IPS-18a (cell line): ENCODE measurements around the gene FOXP4.

Experiments
- H3K27ac ChIP-seq: one replicate; pipeline ENCODE4 v1.5.1; 2013; ENCODE audit warnings: low read length
- H3K27me3 ChIP-seq: one replicate; pipeline ENCODE4 v1.6.1; 2013; ENCODE audit warnings: mild to moderate bottlenecking, low read length; ENCODE audit not compliant: control insufficient read depth, insufficient read depth
- H3K36me3 ChIP-seq: one replicate; pipeline ENCODE4 v1.6.1; 2013; ENCODE audit warnings: low read depth, low read length; ENCODE audit not compliant: control insufficient read depth
- H3K4me1 ChIP-seq: one replicate; pipeline ENCODE4 v1.6.1; 2013; ENCODE audit warnings: low read depth, low read length; ENCODE audit not compliant: control insufficient read depth
- H3K4me3 ChIP-seq: one replicate; pipeline ENCODE4 v1.5.1; 2013; ENCODE audit warnings: low read length
- H3K9ac ChIP-seq: one replicate; pipeline ENCODE4 v1.6.1; 2013; ENCODE audit warnings: mild to moderate bottlenecking, low read length, moderate library complexity
- H3K9me3 ChIP-seq: one replicate; pipeline ENCODE4 v1.6.1; 2013; ENCODE audit warnings: low read depth, low read length; ENCODE audit not compliant: control insufficient read depth

FOXP4 gene

GRCh38 chr6:41638935-41639808, 93.0 kb downstream of the FOXP4 start:
- H3K4me3 ChIP-seq: peak overlapping the region; percentile 81
- H3K27ac ChIP-seq: no peak overlapping the region
- peaks cover 78% of the 10 kb centered on the region for H3K27me3 ChIP-seq

GRCh38 chr6:41639809-41640371, 93.7 kb downstream of the FOXP4 start:
- H3K9ac ChIP-seq: peak overlapping the region; percentile 35
- H3K4me3 ChIP-seq: peak overlapping the region; percentile 81
- peaks cover 21% of the 10 kb centered on the region for H3K4me1 ChIP-seq
- H3K36me3 ChIP-seq: no peaks in the 10 kb centered on the region
- H3K27me3 ChIP-seq: peaks cover 72% of the 10 kb centered on the region
- H3K27ac ChIP-seq: no peak overlapping the region
- H3K9me3 ChIP-seq: no peaks in the 10 kb centered on the region

More at GRCh38 chr6:41638935-41639808, 93.0 kb downstream of the FOXP4 start:
- Histone ChIP-seq H3K36me3 (no peaks in the 10 kb centered on the region), H3K9me3 (no peaks in the 10 kb centered on the region), H3K9ac (peak overlapping the region; percentile 35), H3K4me1 (peaks cover 14% of the 10 kb centered on the region)

- no peaks in the 10 kb centered on the region for H3K9me3 ChIP-seq
- peaks cover 26% of the 10 kb centered on the region for H3K4me1 ChIP-seq
- peak overlapping the region; percentile 81 for H3K4me3 ChIP-seq
- H3K27me3 ChIP-seq: peaks cover 72% of the 10 kb centered on the region
- H3K36me3 ChIP-seq: no peaks in the 10 kb centered on the region
- H3K27ac ChIP-seq: no peak overlapping the region
- H3K9ac ChIP-seq: no peak overlapping the region
Measured at GRCh38 chr6:41640426-41640825, 94.2 kb downstream of the FOXP4 start.

GRCh38 chr6:41641352-41641925, 95.3 kb downstream of the FOXP4 start:
- Histone ChIP-seq H3K9me3 (no peaks in the 10 kb centered on the region), H3K27ac (no peak overlapping the region), H3K4me1 (peaks cover 30% of the 10 kb centered on the region), H3K9ac (no peak overlapping the region), H3K36me3 (no peaks in the 10 kb centered on the region), H3K27me3 (peaks cover 70% of the 10 kb centered on the region), H3K4me3 (no peak overlapping the region)

- Histone ChIP-seq H3K36me3 (no peaks in the 10 kb centered on the region), H3K9me3 (no peaks in the 10 kb centered on the region), H3K9ac (no peak overlapping the region), H3K27ac (no peak overlapping the region), H3K27me3 (peaks cover 61% of the 10 kb centered on the region), H3K4me1 (peaks cover 30% of the 10 kb centered on the region), H3K4me3 (no peak overlapping the region)
Measured at GRCh38 chr6:41642090-41642959, 96.1 kb downstream of the FOXP4 start.

- H3K27me3 ChIP-seq: peaks cover 52% of the 10 kb centered on the region
- H3K9ac ChIP-seq: no peak overlapping the region
- no peaks in the 10 kb centered on the region for H3K9me3 ChIP-seq
- no peak overlapping the region for H3K4me3 ChIP-seq
- peaks cover 30% of the 10 kb centered on the region for H3K4me1 ChIP-seq
- H3K27ac ChIP-seq: no peak overlapping the region
- no peaks in the 10 kb centered on the region for H3K36me3 ChIP-seq
Measured at GRCh38 chr6:41642960-41643898, 97.0 kb downstream of the FOXP4 start.

- Histone ChIP-seq H3K27ac (no peak overlapping the region), H3K4me1 (peaks cover 30% of the 10 kb centered on the region), H3K36me3 (no peaks in the 10 kb centered on the region), H3K9ac (no peak overlapping the region), H3K9me3 (no peaks in the 10 kb centered on the region), H3K27me3 (peaks cover 52% of the 10 kb centered on the region), H3K4me3 (no peak overlapping the region)
Measured at GRCh38 chr6:41643899-41644269, 97.7 kb downstream of the FOXP4 start.

GRCh38 chr6:41644297-41644879, 98.2 kb downstream of the FOXP4 start:
- no peak overlapping the region for H3K27ac ChIP-seq
- no peak overlapping the region for H3K9ac ChIP-seq
- H3K4me1 ChIP-seq: peaks cover 28% of the 10 kb centered on the region
- H3K4me3 ChIP-seq: no peak overlapping the region
- peaks cover 47% of the 10 kb centered on the region for H3K27me3 ChIP-seq
- no peaks in the 10 kb centered on the region for H3K36me3 ChIP-seq
- H3K9me3 ChIP-seq: no peaks in the 10 kb centered on the region

GRCh38 chr6:41645007-41645618, 98.9 kb downstream of the FOXP4 start:
- no peak overlapping the region for H3K27ac ChIP-seq
- H3K9ac ChIP-seq: no peak overlapping the region
- peaks cover 21% of the 10 kb centered on the region for H3K4me1 ChIP-seq

More at GRCh38 chr6:41645007-41645618, 98.9 kb downstream of the FOXP4 start:
- peaks cover 39% of the 10 kb centered on the region for H3K27me3 ChIP-seq
- no peaks in the 10 kb centered on the region for H3K36me3 ChIP-seq
- H3K4me3 ChIP-seq: no peak overlapping the region
- no peaks in the 10 kb centered on the region for H3K9me3 ChIP-seq
